ENCODE measurements around the gene PKD2L2. TPM values are rescaled to one million over a fixed set of nuclear protein-coding genes. Genes with fewer than 3 reads are reported as not detected.

The PKD2L2 gene
- total RNA-seq, 1 donor from 2014 or later: not detected

DNA sequence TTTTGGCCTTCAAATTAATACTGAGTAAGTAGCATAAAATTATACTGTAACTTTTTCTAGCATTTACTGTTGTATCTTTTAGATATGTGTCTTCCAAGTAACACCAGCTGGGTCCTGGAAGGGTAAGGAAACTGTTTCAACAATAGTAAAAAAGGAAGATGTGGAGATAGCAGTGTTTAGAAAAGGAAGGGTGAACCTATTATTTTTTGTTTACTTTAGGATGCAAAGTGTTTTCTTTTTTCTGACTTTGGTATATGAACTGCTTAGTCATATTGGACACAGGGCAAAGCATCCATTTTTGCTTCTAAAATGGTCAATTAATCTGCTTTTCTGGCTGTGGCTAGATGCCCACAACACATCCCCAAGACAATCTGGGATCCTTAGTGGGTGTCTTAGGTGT is 5.3 kb downstream of the PKD2L2 start:
- no peaks in the 10 kb centered on the region for H3K36me3 Mint-ChIP-seq (ENCODE audit: low read depth)
- H3K4me1 Mint-ChIP-seq: no peaks in the 10 kb centered on the region
- no peak overlapping the region for H3K4me3 Mint-ChIP-seq
- no peaks in the 10 kb centered on the region for H3K27me3 Mint-ChIP-seq (ENCODE audit: low read depth)
- TF ChIP-seq, protein P1, sequence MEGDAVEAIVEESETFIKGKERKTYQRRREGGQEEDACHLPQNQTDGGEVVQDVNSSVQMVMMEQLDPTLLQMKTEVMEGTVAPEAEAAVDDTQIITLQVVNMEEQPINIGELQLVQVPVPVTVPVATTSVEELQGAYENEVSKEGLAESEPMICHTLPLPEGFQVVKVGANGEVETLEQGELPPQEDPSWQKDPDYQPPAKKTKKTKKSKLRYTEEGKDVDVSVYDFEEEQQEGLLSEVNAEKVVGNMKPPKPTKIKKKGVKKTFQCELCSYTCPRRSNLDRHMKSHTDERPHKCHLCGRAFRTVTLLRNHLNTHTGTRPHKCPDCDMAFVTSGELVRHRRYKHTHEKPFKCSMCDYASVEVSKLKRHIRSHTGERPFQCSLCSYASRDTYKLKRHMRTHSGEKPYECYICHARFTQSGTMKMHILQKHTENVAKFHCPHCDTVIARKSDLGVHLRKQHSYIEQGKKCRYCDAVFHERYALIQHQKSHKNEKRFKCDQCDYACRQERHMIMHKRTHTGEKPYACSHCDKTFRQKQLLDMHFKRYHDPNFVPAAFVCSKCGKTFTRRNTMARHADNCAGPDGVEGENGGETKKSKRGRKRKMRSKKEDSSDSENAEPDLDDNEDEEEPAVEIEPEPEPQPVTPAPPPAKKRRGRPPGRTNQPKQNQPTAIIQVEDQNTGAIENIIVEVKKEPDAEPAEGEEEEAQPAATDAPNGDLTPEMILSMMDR (conservative IDR thresholded peaks at IDR 0.05): no peak
- DNase-seq (ENCODE audit: low read depth, low spot score): no peak
- H3K9me3 Mint-ChIP-seq: no peaks in the 10 kb centered on the region
- H3K27ac Mint-ChIP-seq (ENCODE audit: unreplicated experiment): no peak overlapping the region

DNA sequence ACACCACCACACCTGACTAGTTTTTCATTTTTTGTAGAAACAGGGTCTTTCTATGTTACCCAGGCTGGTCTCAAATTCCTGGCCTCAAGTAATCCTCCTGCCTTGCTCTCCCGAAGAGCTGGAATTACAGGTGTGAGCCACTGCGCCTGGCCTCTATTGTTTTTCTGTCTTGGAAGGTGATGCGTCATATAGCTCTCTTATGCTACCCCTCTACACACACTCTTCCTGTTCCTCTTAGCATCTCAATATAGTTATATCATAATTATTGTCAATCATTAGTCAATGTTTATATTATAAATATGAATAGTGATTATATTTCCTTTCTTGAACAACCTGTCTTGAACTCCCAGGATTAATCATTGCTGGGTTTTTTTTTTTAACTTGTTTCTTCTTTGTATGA is 7.3 kb downstream of the PKD2L2 start:
- TF ChIP-seq, protein P1 (conservative IDR thresholded peaks at IDR 0.05): no peak
- Mint-ChIP-seq H3K27ac (ENCODE audit: unreplicated experiment) (no peak overlapping the region), H3K36me3 (ENCODE audit: low read depth) (no peaks in the 10 kb centered on the region), H3K9me3 (no peaks in the 10 kb centered on the region), H3K27me3 (ENCODE audit: low read depth) (no peaks in the 10 kb centered on the region), H3K4me3 (no peak overlapping the region), H3K4me1 (peaks cover 7% of the 10 kb centered on the region)
- DNase-seq (ENCODE audit: low read depth, low spot score): no peak

DNA sequence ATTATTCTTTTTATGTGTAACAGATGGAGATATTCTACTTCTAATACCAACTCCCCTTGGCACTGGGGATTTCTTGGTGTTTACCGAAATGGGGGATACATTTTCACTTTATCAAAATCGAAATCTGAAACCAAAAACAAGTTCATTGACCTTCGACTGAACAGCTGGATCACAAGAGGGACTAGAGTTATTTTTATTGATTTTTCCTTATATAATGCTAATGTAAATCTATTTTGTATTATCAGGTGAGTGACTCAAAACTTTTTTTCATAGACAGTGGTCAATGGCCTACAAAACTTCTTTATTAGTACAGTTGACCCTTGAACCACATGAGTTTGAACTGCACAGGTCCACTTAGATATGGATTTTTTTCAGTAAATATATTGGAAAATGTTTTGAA is 10.2 kb downstream of the PKD2L2 start:
- Mint-ChIP-seq H3K27me3 (ENCODE audit: low read depth) (no peaks in the 10 kb centered on the region), H3K4me3 (no peak overlapping the region), H3K9me3 (peaks cover 3% of the 10 kb centered on the region), H3K4me1 (peaks cover 17% of the 10 kb centered on the region), H3K27ac (ENCODE audit: unreplicated experiment) (no peak overlapping the region), H3K36me3 (ENCODE audit: low read depth) (no peaks in the 10 kb centered on the region)
- TF ChIP-seq, protein P1 (conservative IDR thresholded peaks at IDR 0.05): no peak
- no peak for DNase-seq (ENCODE audit: low read depth, low spot score)

DNA sequence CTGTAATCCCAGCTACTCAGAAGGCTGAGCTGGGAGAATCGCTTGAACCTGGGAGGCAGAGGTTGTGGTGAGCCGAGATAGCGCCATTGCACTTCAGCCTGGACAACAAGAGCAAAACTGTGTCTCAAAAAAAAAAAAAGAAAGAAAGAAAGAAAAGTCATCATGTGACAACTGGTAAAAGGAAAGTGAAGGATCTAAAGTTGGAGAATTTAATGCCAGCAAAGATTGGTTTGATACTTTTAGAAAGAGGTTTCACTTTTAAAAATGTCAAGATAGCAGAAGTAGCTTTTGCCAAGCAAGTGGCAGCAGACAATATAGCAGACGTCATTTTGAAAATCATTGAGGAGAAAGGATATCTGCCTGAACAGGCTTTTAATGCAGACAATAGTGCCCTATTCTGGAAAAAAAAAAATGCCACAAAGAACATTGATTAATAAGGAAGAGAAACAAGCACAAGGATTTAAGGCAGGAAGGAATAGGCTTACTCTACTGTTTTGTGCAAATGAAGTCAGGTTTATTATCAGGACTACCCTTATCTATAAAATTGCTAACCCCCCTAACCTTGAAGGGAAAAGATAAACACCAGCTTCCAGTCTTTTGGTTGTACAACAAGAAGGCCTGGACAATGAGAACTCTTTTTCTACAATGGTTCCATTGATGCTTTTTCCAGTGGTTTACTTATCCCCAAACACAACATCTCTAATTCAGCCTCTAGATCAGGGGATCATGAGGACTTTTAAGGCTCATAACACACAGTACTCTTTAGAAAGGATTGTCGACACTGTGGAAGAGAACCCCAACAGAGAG is 12.0 kb downstream of the PKD2L2 start:
- TF ChIP-seq, protein P1 (conservative IDR thresholded peaks at IDR 0.05): no peak
- H3K4me3 Mint-ChIP-seq: no peak overlapping the region
- no peak for DNase-seq (ENCODE audit: low read depth, low spot score)
- peaks cover 17% of the 10 kb centered on the region for H3K4me1 Mint-ChIP-seq
- no peaks in the 10 kb centered on the region for H3K27me3 Mint-ChIP-seq (ENCODE audit: low read depth)
- no peak overlapping the region for H3K27ac Mint-ChIP-seq (ENCODE audit: unreplicated experiment)
- H3K36me3 Mint-ChIP-seq (ENCODE audit: low read depth): no peaks in the 10 kb centered on the region
- peaks cover 3% of the 10 kb centered on the region for H3K9me3 Mint-ChIP-seq

DNA sequence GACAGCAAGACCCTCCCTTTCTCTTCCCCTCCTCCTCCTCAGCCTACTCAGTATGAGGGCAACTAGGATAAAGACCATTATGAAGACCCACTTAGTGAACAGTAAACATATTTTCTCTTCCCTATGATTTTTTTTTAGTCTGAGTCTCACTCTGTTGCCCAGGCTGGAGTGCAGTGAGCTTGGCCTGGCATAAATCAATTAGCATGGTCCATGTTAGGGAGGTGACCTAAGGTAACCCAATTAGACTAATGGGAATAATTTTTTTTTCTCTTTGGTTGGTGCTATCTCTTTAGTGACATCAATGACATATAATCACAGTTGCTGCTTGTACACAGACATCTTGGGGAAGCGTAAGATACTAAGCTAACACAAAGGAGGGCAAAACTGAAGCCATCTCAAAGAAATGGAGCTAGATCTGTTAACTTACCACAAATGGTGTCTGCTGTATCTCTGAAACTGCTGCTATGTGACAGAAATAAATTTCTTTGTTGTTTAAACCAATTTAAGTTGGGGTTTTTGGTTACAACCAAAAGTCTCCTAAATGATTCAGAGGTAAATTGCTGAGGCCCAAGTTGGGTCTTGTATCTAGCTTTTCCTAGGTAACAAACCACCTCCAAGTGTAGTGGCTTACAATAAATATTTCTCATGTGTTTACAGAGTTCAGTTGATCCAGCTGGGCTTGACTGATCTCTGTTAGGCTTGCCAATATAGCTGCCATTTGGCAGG is 13.3 kb downstream of the PKD2L2 start:
- no peak overlapping the region for H3K4me3 Mint-ChIP-seq
- DNase-seq (ENCODE audit: low read depth, low spot score): no peak
- no peaks in the 10 kb centered on the region for H3K36me3 Mint-ChIP-seq (ENCODE audit: low read depth)
- TF ChIP-seq, protein P1 (conservative IDR thresholded peaks at IDR 0.05): no peak
- H3K4me1 Mint-ChIP-seq: peaks cover 17% of the 10 kb centered on the region
- peaks cover 3% of the 10 kb centered on the region for H3K9me3 Mint-ChIP-seq
- no peak overlapping the region for H3K27ac Mint-ChIP-seq (ENCODE audit: unreplicated experiment)
- no peaks in the 10 kb centered on the region for H3K27me3 Mint-ChIP-seq (ENCODE audit: low read depth)
